ENCODE data around the gene ALS2CL.

Gene ALS2CL

DNA sequence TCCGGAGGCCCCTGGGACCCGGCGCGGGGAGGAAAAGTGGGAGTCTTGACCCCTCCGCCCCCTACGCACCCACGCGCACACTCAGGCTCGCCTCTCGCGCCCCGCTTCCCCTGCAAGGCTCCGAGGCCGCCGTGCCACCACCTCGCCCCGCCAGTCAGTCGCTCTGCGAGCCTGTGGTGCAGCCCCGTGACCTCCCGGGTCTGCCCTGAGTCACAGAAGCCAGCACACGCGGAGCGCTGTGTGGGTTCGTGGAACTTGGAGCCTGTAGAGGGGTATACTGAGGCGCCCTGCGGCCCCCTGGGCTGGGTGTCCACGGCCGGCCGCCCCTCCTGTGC, 380 bp upstream of the ALS2CL start:
- Histone ChIP-seq H3K9ac (ENCODE audit: low read depth, low read length) (no peak overlapping the region), H3K9me3 (ENCODE audit: insufficient read depth, low read length, severe bottlenecking) (no peaks in the 10 kb centered on the region), H3K27me3 (ENCODE audit: insufficient read depth, low read length, poor library complexity) (no peaks in the 10 kb centered on the region), H3K27ac (ENCODE audit: low read length) (peak overlapping the region; percentile 84; the same call in 1 of the 2 replicates), H3K36me3 (ENCODE audit: insufficient read depth, low read length) (no peaks in the 10 kb centered on the region), H3K79me2 (ENCODE audit: insufficient read depth, low read length) (no peaks in the 10 kb centered on the region), H3K4me3 (ENCODE audit: low read depth in 1 of 2, low read length in 2 of 2) (no peak overlapping the region), H4K20me1 (ENCODE audit: insufficient read depth, low read length) (no peaks in the 10 kb centered on the region), H3K4me1 (ENCODE audit: insufficient read depth, low read length) (peaks cover 27% of the 10 kb centered on the region), H2AFZ (ENCODE audit: low read depth, low read length) (no peak overlapping the region), H3K4me2 (ENCODE audit: insufficient read depth, low read length) (no peak overlapping the region)
- ATAC-seq (ENCODE audit: insufficient read depth, low read depth) (no peak), DNase-seq (no peak)
- TF ChIP-seq, protein P1, sequence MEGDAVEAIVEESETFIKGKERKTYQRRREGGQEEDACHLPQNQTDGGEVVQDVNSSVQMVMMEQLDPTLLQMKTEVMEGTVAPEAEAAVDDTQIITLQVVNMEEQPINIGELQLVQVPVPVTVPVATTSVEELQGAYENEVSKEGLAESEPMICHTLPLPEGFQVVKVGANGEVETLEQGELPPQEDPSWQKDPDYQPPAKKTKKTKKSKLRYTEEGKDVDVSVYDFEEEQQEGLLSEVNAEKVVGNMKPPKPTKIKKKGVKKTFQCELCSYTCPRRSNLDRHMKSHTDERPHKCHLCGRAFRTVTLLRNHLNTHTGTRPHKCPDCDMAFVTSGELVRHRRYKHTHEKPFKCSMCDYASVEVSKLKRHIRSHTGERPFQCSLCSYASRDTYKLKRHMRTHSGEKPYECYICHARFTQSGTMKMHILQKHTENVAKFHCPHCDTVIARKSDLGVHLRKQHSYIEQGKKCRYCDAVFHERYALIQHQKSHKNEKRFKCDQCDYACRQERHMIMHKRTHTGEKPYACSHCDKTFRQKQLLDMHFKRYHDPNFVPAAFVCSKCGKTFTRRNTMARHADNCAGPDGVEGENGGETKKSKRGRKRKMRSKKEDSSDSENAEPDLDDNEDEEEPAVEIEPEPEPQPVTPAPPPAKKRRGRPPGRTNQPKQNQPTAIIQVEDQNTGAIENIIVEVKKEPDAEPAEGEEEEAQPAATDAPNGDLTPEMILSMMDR (IDR thresholded peaks at IDR 0.05; ENCODE audit: borderline replicate concordance, extremely low read depth, low read length, poor library complexity, severe bottlenecking): no peak

DNA sequence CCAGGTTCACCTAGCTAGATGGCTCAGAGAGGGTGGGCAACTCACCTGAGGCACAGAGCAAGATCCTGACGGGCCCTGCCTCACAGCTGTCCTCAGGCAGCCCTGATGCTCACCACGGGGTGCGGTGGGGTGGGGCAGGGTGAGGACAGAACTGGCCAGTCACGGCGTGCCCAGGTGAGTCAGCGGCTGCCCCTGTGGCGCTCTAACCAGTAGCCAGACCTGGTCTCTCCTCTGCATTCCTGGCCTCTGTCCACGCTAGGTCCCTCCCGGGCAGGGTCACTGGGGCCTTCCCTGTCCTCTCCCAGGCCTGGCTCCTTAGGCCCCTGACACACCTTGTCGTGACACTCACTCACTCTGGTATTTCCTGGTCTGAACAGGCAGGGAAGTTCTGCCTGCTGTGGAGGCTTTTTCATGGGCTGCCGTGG, 901 bp downstream of the ALS2CL start:
- peaks cover 27% of the 10 kb centered on the region for H3K4me1 ChIP-seq (ENCODE audit: insufficient read depth, low read length)
- no peak overlapping the region for H3K9ac ChIP-seq (ENCODE audit: low read depth, low read length)
- no peaks in the 10 kb centered on the region for H3K79me2 ChIP-seq (ENCODE audit: insufficient read depth, low read length)
- H3K27ac ChIP-seq (ENCODE audit: low read length): no peak overlapping the region
- H3K4me3 ChIP-seq (ENCODE audit: low read depth in 1 of 2, low read length in 2 of 2): no peak overlapping the region
- H2AFZ ChIP-seq (ENCODE audit: low read depth, low read length): no peak overlapping the region
- no peak overlapping the region for H3K4me2 ChIP-seq (ENCODE audit: insufficient read depth, low read length)
- H4K20me1 ChIP-seq (ENCODE audit: insufficient read depth, low read length): no peaks in the 10 kb centered on the region
- H3K36me3 ChIP-seq (ENCODE audit: insufficient read depth, low read length): no peaks in the 10 kb centered on the region
- no peak for DNase-seq
- H3K9me3 ChIP-seq (ENCODE audit: insufficient read depth, low read length, severe bottlenecking): no peaks in the 10 kb centered on the region
- TF ChIP-seq, protein P1 (IDR thresholded peaks at IDR 0.05; ENCODE audit: borderline replicate concordance, extremely low read depth, low read length, poor library complexity, severe bottlenecking): no peak
- TF ChIP-seq EZH2 (IDR thresholded peaks at IDR 0.05; ENCODE audit: borderline replicate concordance, low read depth, low read length, severe bottlenecking): no peak
- ATAC-seq (ENCODE audit: insufficient read depth, low read depth): no peak
- H3K27me3 ChIP-seq (ENCODE audit: insufficient read depth, low read length, poor library complexity): no peaks in the 10 kb centered on the region

DNA sequence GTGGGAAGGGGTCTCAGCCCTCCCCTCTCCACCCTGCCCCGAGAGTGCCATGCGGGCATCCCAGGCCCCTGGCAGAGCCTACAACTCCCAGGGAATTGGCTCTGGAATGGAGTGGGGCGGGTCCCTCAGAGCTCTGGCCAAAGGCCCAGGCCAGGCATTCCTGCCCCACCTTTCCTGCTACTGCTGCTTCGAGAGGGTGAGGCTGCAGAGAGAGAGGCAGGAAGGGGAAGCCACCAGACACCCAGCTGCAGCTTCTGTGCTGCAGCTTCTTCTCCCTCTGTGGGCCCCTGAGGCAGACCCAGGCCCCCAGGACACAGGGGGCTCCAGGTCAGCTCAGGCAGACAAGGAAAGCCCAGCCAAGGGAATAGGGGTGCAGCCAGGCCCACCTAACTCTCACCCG, 2.7 kb downstream of the ALS2CL start:
- H3K36me3 ChIP-seq (ENCODE audit: insufficient read depth, low read length): no peaks in the 10 kb centered on the region
- TF ChIP-seq EZH2 (IDR thresholded peaks at IDR 0.05; ENCODE audit: borderline replicate concordance, low read depth, low read length, severe bottlenecking): no peak
- TF ChIP-seq, protein P1 (IDR thresholded peaks at IDR 0.05; ENCODE audit: borderline replicate concordance, extremely low read depth, low read length, poor library complexity, severe bottlenecking): no peak
- ATAC-seq (ENCODE audit: insufficient read depth, low read depth) (no peak), DNase-seq (no peak)
- H4K20me1 ChIP-seq (ENCODE audit: insufficient read depth, low read length): no peaks in the 10 kb centered on the region
- H3K4me1 ChIP-seq (ENCODE audit: insufficient read depth, low read length): peaks cover 21% of the 10 kb centered on the region
- H3K4me2 ChIP-seq (ENCODE audit: insufficient read depth, low read length): no peak overlapping the region
- no peaks in the 10 kb centered on the region for H3K79me2 ChIP-seq (ENCODE audit: insufficient read depth, low read length)
- no peak overlapping the region for H3K27ac ChIP-seq (ENCODE audit: low read length)
- no peak overlapping the region for H2AFZ ChIP-seq (ENCODE audit: low read depth, low read length)
- no peaks in the 10 kb centered on the region for H3K9me3 ChIP-seq (ENCODE audit: insufficient read depth, low read length, severe bottlenecking)
- no peak overlapping the region for H3K4me3 ChIP-seq (ENCODE audit: low read depth in 1 of 2, low read length in 2 of 2)
- H3K9ac ChIP-seq (ENCODE audit: low read depth, low read length): no peak overlapping the region
- no peaks in the 10 kb centered on the region for H3K27me3 ChIP-seq (ENCODE audit: insufficient read depth, low read length, poor library complexity)

DNA sequence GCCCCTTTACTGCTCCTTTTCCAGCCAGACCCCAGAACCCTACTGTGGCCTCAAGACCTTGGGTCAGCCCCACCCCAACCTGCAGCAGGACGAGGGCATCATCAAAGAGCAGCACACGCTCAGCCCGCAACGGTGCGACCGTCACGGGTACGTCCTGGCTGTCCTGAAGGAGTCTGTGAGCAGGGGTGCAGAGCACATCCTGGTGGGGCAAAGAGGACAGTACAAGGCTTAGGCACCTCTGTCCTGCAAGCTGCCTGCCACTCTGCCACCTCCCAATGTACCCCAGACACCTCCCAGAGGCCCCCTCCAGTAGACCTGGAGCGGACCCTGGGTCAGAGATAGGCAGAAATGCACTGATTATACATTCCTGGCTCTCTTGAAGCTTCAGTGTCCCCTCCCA, 8.0 kb downstream of the ALS2CL start:
- Histone ChIP-seq H3K4me3 (ENCODE audit: low read depth in 1 of 2, low read length in 2 of 2) (no peak overlapping the region), H4K20me1 (ENCODE audit: insufficient read depth, low read length) (no peaks in the 10 kb centered on the region), H3K9me3 (ENCODE audit: insufficient read depth, low read length, severe bottlenecking) (no peaks in the 10 kb centered on the region), H3K4me2 (ENCODE audit: insufficient read depth, low read length) (no peak overlapping the region), H2AFZ (ENCODE audit: low read depth, low read length) (no peak overlapping the region), H3K4me1 (ENCODE audit: insufficient read depth, low read length) (no peaks in the 10 kb centered on the region), H3K27ac (ENCODE audit: low read length) (no peak overlapping the region), H3K36me3 (ENCODE audit: insufficient read depth, low read length) (no peaks in the 10 kb centered on the region), H3K27me3 (ENCODE audit: insufficient read depth, low read length, poor library complexity) (no peaks in the 10 kb centered on the region), H3K79me2 (ENCODE audit: insufficient read depth, low read length) (no peaks in the 10 kb centered on the region), H3K9ac (ENCODE audit: low read depth, low read length) (no peak overlapping the region)
- ATAC-seq (ENCODE audit: insufficient read depth, low read depth): no peak
- no peak for TF ChIP-seq EZH2 (IDR thresholded peaks at IDR 0.05; ENCODE audit: borderline replicate concordance, low read depth, low read length, severe bottlenecking)
- TF ChIP-seq, protein P1 (IDR thresholded peaks at IDR 0.05; ENCODE audit: borderline replicate concordance, extremely low read depth, low read length, poor library complexity, severe bottlenecking): peak; percentile 8
- DNase-seq: no peak
